Activated T-cell treated with anti-CD3 and anti-CD28 coated beads, Interleukin-2, amount 50 U/mL, for 24 hours (primary cell): Measurements from ENCODE around the gene CADM2.

Experiments used
- DNase-seq: peaks from one replicate; pipeline ENCODE4 v3.0.0-alpha.2; 2020
- H3K27ac Mint-ChIP-seq: 2 replicates; pipeline ENCODE4 v1.8.0; 2020; ENCODE audit warnings: mild to moderate bottlenecking, mixed read lengths
- H3K27me3 Mint-ChIP-seq: 2 replicates; pipeline ENCODE4 v1.8.0; 2020; ENCODE audit warnings: mixed read lengths
- H3K36me3 Mint-ChIP-seq: 2 replicates; pipeline ENCODE4 v1.8.0; 2020; ENCODE audit warnings: low read depth, mixed read lengths
- H3K4me1 Mint-ChIP-seq: 2 replicates; pipeline ENCODE4 v1.8.0; 2020; ENCODE audit warnings: low read depth, mixed read lengths
- H3K4me3 Mint-ChIP-seq: 2 replicates; pipeline ENCODE4 v1.8.0; 2020; ENCODE audit warnings: mild to moderate bottlenecking, moderate library complexity, mixed read lengths
- H3K9me3 Mint-ChIP-seq: 2 replicates; pipeline ENCODE4 v1.8.0; 2020; ENCODE audit warnings: mixed read lengths

Gene CADM2

GRCh38 chr3:85710490-85710889 is 751.7 kb downstream of the CADM2 start:
- H3K4me3 Mint-ChIP-seq: no peak overlapping the region
- H3K27me3 Mint-ChIP-seq: no peaks in the 10 kb centered on the region
- no peak overlapping the region for H3K27ac Mint-ChIP-seq
- no peaks in the 10 kb centered on the region for H3K4me1 Mint-ChIP-seq
- H3K9me3 Mint-ChIP-seq: peaks cover 16% of the 10 kb centered on the region
- no peak for DNase-seq
- no peaks in the 10 kb centered on the region for H3K36me3 Mint-ChIP-seq

DNA sequence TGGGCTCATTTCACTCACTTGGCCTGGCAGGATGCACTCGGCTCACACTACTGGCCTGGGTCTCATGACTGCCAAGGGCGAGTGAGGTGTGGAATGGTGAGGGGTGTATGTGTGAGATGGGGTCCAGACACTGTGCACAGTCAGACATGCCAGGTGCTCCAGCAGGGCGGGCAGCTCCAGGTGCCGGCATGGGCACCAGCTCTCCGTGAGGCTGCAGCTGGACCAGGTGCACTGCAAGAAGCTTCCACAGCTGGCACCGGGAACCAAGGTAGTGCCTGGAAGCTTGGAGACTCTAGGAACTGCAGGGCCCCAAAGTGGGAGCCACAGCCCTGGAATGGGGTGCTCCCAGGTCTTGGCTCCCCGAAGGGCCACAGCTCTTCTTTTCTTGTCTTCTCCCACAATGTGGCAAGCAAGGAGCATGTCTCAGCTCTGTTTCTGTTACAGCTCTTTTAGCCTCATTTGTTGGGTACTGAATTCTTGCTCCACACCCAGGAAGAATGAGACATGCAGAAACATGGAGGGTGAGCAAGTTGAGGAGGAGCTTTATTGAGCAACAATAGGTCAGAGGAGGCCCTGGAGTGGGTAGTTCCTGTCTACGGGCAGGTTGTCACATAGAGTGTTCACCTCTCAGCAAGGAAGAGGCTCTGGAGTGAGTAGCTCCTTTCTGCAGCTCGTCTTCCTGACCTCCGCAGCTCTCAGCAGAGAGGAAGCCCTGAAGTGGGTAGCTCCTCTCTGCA is 762.8 kb downstream of the CADM2 start:
- Mint-ChIP-seq H3K9me3 (peaks cover 11% of the 10 kb centered on the region), H3K4me1 (no peaks in the 10 kb centered on the region), H3K27me3 (no peaks in the 10 kb centered on the region), H3K4me3 (no peak overlapping the region), H3K27ac (no peak overlapping the region), H3K36me3 (no peaks in the 10 kb centered on the region)
- DNase-seq: no peak

DNA sequence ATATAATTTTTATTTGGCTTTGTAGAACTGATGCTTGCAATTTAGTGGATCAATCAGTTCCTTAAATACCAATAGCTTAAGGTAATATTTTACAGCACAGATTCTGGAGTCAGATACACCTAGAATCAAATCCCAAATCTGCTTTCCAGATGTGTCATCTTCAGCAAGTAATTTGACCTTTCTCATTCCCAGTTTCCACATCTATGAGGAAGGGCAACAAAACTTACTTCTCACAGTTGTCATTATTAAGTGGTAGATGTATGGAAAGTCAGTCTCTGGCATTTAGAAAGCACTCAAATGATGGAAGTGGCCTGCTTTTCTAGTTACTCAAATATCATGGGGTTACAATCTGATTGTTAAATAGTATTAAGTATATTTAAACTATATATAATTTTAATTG is 767.0 kb downstream of the CADM2 start:
- H3K9me3 Mint-ChIP-seq: peaks cover 6% of the 10 kb centered on the region
- H3K27me3 Mint-ChIP-seq: no peaks in the 10 kb centered on the region
- H3K36me3 Mint-ChIP-seq: no peaks in the 10 kb centered on the region
- no peak for DNase-seq
- no peaks in the 10 kb centered on the region for H3K4me1 Mint-ChIP-seq
- no peak overlapping the region for H3K27ac Mint-ChIP-seq
- H3K4me3 Mint-ChIP-seq: no peak overlapping the region

DNA sequence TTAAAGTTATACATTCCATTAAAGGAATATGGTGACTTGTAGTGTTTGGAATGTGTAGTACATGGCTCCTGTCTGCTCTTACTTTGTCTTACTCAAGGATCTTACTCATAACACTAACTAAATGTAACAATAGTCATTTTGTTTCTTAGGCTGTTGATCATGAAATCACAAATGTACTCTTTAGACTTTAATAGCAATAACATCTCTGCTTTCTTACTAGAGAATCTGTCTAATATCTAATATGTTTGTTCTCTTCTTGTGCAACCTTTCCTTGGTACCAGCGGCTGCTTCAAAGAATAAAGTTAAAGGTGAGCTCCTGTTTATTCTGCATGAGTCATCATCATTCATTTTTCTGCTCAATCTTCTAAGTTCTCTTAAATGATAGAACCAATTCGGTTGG is 767.5 kb downstream of the CADM2 start:
- no peaks in the 10 kb centered on the region for H3K4me1 Mint-ChIP-seq
- H3K4me3 Mint-ChIP-seq: no peak overlapping the region
- H3K36me3 Mint-ChIP-seq: no peaks in the 10 kb centered on the region
- no peaks in the 10 kb centered on the region for H3K27me3 Mint-ChIP-seq
- no peak for DNase-seq
- H3K27ac Mint-ChIP-seq: no peak overlapping the region
- peaks cover 6% of the 10 kb centered on the region for H3K9me3 Mint-ChIP-seq

DNA sequence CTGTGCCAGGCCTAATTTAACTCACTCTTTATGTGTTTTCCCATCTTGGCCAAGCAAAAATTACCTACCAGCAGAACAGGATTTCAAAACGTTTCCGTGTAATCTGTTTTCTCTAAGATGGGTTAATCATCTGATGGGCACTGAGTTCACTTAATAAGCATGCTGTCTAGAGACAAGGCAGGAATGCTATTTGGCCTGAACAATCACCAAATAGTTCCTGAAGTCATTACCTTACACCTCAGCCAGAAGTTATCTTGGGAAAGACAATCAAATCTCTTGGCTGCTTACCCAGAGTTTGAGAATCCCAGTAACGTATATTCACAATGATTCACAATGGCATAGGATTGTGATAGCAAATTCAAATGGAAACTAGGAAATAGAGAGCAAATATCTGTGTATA is 779.1 kb downstream of the CADM2 start:
- Mint-ChIP-seq H3K4me3 (no peak overlapping the region), H3K4me1 (no peaks in the 10 kb centered on the region), H3K9me3 (peaks cover 10% of the 10 kb centered on the region), H3K27ac (no peak overlapping the region), H3K36me3 (no peaks in the 10 kb centered on the region), H3K27me3 (no peaks in the 10 kb centered on the region)
- DNase-seq: no peak

DNA sequence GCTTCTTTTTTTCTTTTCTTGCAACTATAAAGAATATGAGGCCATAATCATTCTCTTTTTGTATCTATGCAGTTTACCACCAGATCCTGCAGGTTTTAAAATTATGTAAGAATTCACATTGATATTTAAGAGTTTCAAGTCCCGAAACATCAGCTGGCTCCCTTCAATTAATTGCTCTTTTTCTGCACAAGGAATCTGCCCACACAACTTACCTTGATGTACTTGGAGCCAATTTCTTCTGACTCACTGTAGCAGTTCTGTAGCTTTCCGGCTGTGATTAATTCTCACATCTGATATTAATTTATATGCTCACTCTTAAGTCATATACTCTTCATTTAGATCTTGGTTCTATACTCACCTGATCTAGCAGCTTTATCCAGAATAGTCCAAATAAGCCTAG is 781.8 kb downstream of the CADM2 start:
- Mint-ChIP-seq H3K36me3 (no peaks in the 10 kb centered on the region), H3K9me3 (peaks cover 14% of the 10 kb centered on the region), H3K27me3 (no peaks in the 10 kb centered on the region), H3K27ac (no peak overlapping the region), H3K4me1 (no peaks in the 10 kb centered on the region), H3K4me3 (no peak overlapping the region)
- DNase-seq: no peak

- H3K4me1 Mint-ChIP-seq: no peaks in the 10 kb centered on the region
- H3K27me3 Mint-ChIP-seq: no peaks in the 10 kb centered on the region
- no peak overlapping the region for H3K27ac Mint-ChIP-seq
- peaks cover 5% of the 10 kb centered on the region for H3K9me3 Mint-ChIP-seq
- no peak overlapping the region for H3K4me3 Mint-ChIP-seq
- no peaks in the 10 kb centered on the region for H3K36me3 Mint-ChIP-seq
- DNase-seq: no peak
Observed at GRCh38 chr3:85758442-85758841, 799.7 kb downstream of the CADM2 start.

- Mint-ChIP-seq H3K27ac (no peak overlapping the region), H3K36me3 (no peaks in the 10 kb centered on the region), H3K27me3 (no peaks in the 10 kb centered on the region), H3K4me1 (no peaks in the 10 kb centered on the region), H3K4me3 (no peak overlapping the region), H3K9me3 (peaks cover 5% of the 10 kb centered on the region)
- DNase-seq: no peak
Observed at GRCh38 chr3:85760342-85760741, 801.6 kb downstream of the CADM2 start.

GRCh38 chr3:85780806-85781205 is 822.0 kb downstream of the CADM2 start:
- H3K9me3 Mint-ChIP-seq: peaks cover 17% of the 10 kb centered on the region
- no peak overlapping the region for H3K4me3 Mint-ChIP-seq
- H3K36me3 Mint-ChIP-seq: no peaks in the 10 kb centered on the region
- H3K4me1 Mint-ChIP-seq: no peaks in the 10 kb centered on the region
- no peaks in the 10 kb centered on the region for H3K27me3 Mint-ChIP-seq
- no peak overlapping the region for H3K27ac Mint-ChIP-seq
- no peak for DNase-seq

- H3K9me3 Mint-ChIP-seq: peaks cover 17% of the 10 kb centered on the region
- no peak for DNase-seq
- H3K4me1 Mint-ChIP-seq: no peaks in the 10 kb centered on the region
- H3K27ac Mint-ChIP-seq: no peak overlapping the region
- no peaks in the 10 kb centered on the region for H3K27me3 Mint-ChIP-seq
- H3K36me3 Mint-ChIP-seq: no peaks in the 10 kb centered on the region
- no peak overlapping the region for H3K4me3 Mint-ChIP-seq
Observed at GRCh38 chr3:85781806-85782205, 823.0 kb downstream of the CADM2 start.

GRCh38 chr3:85783291-85783690 is 824.5 kb downstream of the CADM2 start:
- no peaks in the 10 kb centered on the region for H3K36me3 Mint-ChIP-seq
- DNase-seq: no peak
- H3K27ac Mint-ChIP-seq: no peak overlapping the region
- H3K4me1 Mint-ChIP-seq: no peaks in the 10 kb centered on the region
- H3K27me3 Mint-ChIP-seq: no peaks in the 10 kb centered on the region
- peaks cover 11% of the 10 kb centered on the region for H3K9me3 Mint-ChIP-seq
- no peak overlapping the region for H3K4me3 Mint-ChIP-seq

GRCh38 chr3:85785766-85786165 is 827.0 kb downstream of the CADM2 start:
- H3K27ac Mint-ChIP-seq: no peak overlapping the region
- peaks cover 2% of the 10 kb centered on the region for H3K9me3 Mint-ChIP-seq
- no peak overlapping the region for H3K4me3 Mint-ChIP-seq
- no peaks in the 10 kb centered on the region for H3K4me1 Mint-ChIP-seq
- no peaks in the 10 kb centered on the region for H3K27me3 Mint-ChIP-seq
- DNase-seq: no peak
- H3K36me3 Mint-ChIP-seq: no peaks in the 10 kb centered on the region

GRCh38 chr3:85790445-85791030 is 831.7 kb downstream of the CADM2 start:
- Mint-ChIP-seq H3K36me3 (no peaks in the 10 kb centered on the region), H3K27ac (no peak overlapping the region), H3K27me3 (no peaks in the 10 kb centered on the region), H3K4me1 (no peaks in the 10 kb centered on the region), H3K4me3 (no peak overlapping the region), H3K9me3 (peaks cover 12% of the 10 kb centered on the region)
- no peak for DNase-seq

- no peaks in the 10 kb centered on the region for H3K4me1 Mint-ChIP-seq
- H3K4me3 Mint-ChIP-seq: no peak overlapping the region
- DNase-seq: no peak
- H3K9me3 Mint-ChIP-seq: peaks cover 21% of the 10 kb centered on the region
- H3K27me3 Mint-ChIP-seq: no peaks in the 10 kb centered on the region
- no peak overlapping the region for H3K27ac Mint-ChIP-seq
- H3K36me3 Mint-ChIP-seq: no peaks in the 10 kb centered on the region
Observed at GRCh38 chr3:85796140-85796539, 837.4 kb downstream of the CADM2 start.

DNA sequence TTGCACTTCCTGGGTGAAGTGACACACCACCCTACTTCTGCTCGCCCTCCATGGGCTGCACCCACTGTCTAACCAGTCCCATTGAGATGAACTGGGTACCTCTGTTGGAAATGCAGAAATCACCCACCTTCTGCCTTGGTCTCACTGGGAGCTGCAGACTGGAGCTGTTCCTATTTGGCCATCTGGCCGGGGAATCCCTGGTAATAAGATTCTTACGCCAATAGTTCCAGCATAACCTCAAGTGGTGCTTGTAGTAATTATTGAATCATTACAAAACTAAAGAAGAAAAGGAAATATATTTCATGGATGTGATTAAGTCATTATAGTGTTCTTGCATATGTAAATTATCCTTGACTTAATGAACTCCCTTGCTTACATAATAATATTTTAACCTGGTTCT is 841.9 kb downstream of the CADM2 start:
- no peak overlapping the region for H3K27ac Mint-ChIP-seq
- no peaks in the 10 kb centered on the region for H3K4me1 Mint-ChIP-seq
- H3K4me3 Mint-ChIP-seq: no peak overlapping the region
- H3K9me3 Mint-ChIP-seq: peaks cover 9% of the 10 kb centered on the region
- no peaks in the 10 kb centered on the region for H3K27me3 Mint-ChIP-seq
- no peaks in the 10 kb centered on the region for H3K36me3 Mint-ChIP-seq
- no peak for DNase-seq
